Fibroblast of villous mesenchyme (primary cell): ENCODE measurements around the gene ZFTA. TPM values are rescaled to one million over a fixed set of nuclear protein-coding genes. Genes with fewer than 3 reads are reported as not detected.
A peak's percentile ranks its signal among the peaks of the same experiment; 100 is the strongest.
"Not testable (repeated sequence)": the region's sequence is repeated elsewhere in the genome, so short reads cannot be mapped to it uniquely, and the experiment has no call there.

Experiments used
- DNase-seq: peaks from one replicate; pipeline ENCODE4 v3.0.0-alpha.2; 2010; ENCODE audit warnings: low read depth
- H3K4me3 ChIP-seq: 2 replicates; pipeline ENCODE4 v1.5.1; 2011; ENCODE audit warnings: low read depth, mild to moderate bottlenecking, low read length
- CTCF ChIP-seq: IDR thresholded peaks from 2 replicates; pipeline ENCODE4 v1.5.1; 2012; ENCODE audit warnings: low read depth, mild to moderate bottlenecking, low read length; ENCODE audit not compliant: insufficient read depth
- total RNA-seq: library from RNA; depleted of rRNA; stranded (reverse); fragments of >200 nt; gene quantifications from 2 replicates; pipeline ENCODE4 v1.2.3, GENCODE V29; 2012

Gene ZFTA
- total RNA-seq, 1 donor = 16.0 TPM

GRCh38 chr11:63779039-63779438 lies 10.5 kb upstream of the ZFTA start:
- no peak overlapping the region for H3K4me3 ChIP-seq
- peak; percentile 74 for DNase-seq
- TF ChIP-seq CTCF = no peak

- no peak overlapping the region for H3K4me3 ChIP-seq
- TF ChIP-seq CTCF = no peak
- no peak for DNase-seq
Observed at GRCh38 chr11:63775191-63775590, 6.6 kb upstream of the ZFTA start.

GRCh38 chr11:63771741-63772318 lies 3.3 kb upstream of the ZFTA start:
- H3K4me3 ChIP-seq, DNase-seq: not testable (repeated sequence)

DNA sequence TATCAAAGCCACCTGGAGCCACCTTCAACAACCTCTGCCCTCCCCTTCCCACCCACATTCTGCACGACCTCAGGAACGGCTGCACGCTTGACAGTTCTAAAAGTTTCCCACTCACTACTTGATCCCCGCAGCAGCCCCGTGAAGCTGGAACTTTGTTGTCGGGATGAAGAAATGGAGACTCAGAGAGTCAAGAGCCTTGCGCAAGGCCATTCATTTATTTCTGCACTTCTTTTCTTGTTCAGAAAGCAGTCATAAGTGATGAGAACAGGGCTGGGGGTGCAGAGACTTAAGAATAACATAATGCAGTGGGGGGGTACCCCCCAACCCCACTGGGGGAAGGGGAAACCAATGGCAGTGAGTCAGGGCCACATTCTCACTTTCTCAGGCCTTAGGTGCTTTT lies 2.2 kb upstream of the ZFTA start:
- peak; percentile 32 for DNase-seq
- no peak overlapping the region for H3K4me3 ChIP-seq
- no peak for TF ChIP-seq CTCF

GRCh38 chr11:63769714-63770455 lies 1.3 kb upstream of the ZFTA start:
- TF ChIP-seq CTCF = no peak
- DNase-seq = no peak
- H3K4me3 ChIP-seq = peak overlapping the region; percentile 87

DNA sequence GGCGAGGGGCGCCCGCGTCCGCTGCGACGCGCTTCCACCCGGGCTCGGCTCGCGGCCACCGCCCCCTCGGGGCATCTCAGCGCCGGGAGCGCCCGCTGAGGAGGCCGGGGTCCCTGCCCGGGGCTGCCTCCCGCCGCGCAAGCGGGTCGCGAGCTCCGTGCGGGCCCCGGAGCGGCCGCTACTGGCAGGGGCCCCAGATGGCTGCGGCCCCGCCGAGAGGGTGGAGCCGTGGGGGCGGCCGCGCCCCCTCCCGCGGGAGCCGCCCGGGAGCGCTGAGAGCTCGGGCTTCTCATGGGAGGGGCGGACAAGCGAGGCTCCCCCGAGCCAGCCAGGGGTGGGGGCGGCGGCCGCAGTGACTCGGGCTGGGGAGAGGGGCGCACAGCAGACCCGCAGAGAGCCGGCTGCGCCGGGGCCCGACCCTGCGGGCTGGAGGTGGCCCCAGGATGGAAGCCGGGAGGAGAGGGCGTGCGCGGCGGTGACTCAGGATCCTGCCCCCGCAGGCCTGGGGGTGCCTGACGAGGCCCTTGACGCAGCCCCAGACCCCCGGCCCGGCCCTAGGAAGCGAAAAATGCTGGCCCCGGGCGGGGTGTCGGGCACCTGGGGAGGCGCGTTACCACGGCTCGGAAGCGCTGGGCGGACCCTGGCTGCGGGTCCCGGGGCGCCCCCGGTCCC lies 603 bp upstream of the ZFTA start:
- TF ChIP-seq CTCF = no peak

GRCh38 chr11:63767565-63768236 lies 874 bp downstream of the ZFTA start:
- TF ChIP-seq CTCF = no peak
- H3K4me3 ChIP-seq = peak overlapping the region; percentile 87
- DNase-seq = peak; percentile 86

More for the DNA sequence above, 603 bp upstream of the ZFTA start:
- DNase-seq = peak; percentile 34
- H3K4me3 ChIP-seq = peak overlapping the region; percentile 87
